ENCODE data around the gene TTI1.

TTI1 gene

DNA sequence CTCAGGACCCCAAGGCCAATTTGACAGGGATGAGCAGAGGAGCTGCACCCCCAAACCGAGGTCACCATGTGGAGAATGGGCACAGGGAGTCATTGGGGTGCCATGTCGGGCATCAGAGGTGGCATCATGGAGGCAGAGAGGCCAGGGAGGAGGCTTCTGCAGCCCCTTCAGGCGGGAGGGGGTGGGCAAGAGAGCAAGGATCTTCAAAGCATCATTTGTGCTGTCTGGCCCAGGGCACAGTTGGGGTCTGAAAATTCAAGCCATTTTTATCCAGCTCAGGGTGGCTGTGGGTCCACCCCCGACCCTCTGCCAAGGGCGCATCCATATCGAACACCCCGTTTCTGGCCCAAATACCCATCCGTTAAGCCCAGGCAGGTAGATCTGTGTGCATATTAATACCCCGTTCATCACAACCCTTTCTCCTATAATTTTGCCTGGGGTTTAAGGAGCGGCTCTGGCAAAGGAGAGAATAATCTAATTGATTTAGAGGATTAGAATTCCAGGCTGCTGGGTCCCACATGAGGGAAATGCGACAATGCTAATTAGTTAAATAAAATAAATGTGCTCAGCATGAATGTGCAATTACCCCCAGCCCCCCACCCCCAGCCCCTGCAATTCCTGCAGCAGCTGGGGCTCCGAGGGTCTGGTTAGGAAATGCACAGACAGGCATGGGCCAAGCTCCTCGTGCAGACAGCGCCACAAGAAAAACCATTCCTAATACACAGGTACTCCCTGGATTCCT is 98.5 kb downstream of the TTI1 start:
- no peak for DNase-seq

DNA sequence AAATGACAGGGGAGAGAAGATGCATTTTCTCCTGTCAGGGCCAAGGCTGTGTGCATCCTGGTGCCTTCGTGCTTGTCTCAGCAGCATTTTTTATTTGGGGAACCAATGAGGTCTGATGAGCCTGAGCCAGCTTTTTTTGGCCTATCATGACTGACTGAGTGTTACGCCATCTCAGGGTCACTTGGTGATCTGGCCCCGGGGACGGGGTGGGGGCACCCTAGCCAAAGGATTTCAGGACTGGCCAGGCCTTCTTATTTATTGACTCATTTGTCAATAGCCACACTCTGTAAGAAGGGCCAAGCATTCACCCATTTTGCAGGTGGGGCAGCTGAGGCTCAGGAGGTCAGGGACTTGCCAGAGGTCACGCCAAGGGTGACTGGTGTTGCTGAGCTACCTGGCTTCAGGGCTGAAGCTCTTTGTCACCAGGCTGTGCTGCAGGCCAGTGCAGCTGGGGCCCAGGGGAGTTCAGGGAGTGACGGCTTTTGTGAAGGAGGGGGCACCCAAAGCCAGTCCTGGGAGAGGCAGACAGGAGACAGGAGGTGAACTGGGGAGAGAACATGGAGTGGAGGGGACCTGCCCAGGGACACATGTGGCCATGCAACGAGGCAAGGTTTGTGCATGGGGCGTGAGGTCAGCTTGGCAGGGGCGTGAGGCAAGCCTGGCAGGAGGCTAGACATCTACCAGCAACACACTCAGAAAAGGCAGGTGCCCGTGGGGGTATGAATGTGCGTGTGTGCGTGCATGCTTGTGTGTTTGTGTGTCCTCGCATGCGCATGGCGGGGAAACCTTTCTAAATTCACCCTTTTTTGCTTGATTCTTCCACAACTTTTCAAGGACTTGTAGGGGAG is 99.2 kb downstream of the TTI1 start:
- DNase-seq: no peak

Data from RPMI8226 (cell line).